Stimulated activated CD8-positive, alpha-beta memory T cell treated with anti-CD3 and anti-CD28 coated beads, Interleukin-15, amount 100 ng/mL, for 1 hour (primary cell): Measurements from ENCODE around the gene MKRN2.
"Not testable (repeated sequence)": the region's sequence is repeated elsewhere in the genome, so short reads cannot be mapped to it uniquely, and the experiment has no call there.

Experiments
- DNase-seq: peaks from one replicate; pipeline ENCODE4 v3.0.0-alpha.2; 2020; ENCODE audit warnings: low read depth

The MKRN2 gene

DNA sequence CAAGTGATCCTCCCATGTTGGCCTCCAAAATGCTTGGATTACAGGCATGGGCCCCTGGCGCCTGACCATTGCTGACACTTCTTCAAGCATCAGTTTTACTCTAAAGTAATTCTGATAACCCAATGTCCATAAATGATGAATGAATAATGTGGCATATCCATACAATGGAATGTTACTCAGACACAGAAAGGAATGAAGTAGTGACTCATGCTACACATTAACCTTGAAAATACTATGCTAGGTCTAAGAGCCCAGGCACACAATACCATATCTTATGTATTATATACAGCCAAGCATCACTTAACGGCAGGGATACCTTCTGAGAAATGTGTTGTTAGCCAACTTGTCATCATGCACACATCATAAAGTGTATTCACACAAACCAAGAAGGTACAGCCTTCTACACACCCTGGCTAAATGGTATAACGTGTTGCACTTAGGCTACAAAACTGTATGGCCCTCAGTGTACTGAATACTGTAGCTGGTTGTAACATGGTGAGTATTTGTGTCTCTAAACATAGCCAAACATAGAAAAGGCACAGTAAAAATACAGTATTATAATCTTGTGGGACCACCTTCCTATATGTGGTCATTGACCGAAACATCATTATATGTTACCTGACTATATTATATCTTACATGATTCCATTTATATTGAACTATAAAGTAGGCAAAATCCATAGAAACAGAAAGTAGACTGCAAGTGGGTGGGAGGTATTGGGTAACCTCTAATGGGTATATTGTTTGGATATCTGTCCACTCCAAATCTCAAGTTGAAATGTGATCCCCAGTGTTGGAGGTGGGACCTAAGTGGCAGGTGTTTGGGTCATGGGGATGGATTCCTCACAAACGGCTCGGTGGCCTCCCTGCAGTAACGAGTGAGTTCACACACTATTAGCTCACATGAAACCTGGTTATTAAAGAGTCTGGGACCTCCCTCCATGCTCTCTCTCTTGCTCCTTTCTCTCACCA is 31.4 kb downstream of the MKRN2 start:
- DNase-seq = no peak

GRCh38 chr3:12590096-12590495 is 33.2 kb downstream of the MKRN2 start:
- no peak for DNase-seq

- DNase-seq = no peak
Measured at GRCh38 chr3:12591456-12591855, 34.6 kb downstream of the MKRN2 start.

DNA sequence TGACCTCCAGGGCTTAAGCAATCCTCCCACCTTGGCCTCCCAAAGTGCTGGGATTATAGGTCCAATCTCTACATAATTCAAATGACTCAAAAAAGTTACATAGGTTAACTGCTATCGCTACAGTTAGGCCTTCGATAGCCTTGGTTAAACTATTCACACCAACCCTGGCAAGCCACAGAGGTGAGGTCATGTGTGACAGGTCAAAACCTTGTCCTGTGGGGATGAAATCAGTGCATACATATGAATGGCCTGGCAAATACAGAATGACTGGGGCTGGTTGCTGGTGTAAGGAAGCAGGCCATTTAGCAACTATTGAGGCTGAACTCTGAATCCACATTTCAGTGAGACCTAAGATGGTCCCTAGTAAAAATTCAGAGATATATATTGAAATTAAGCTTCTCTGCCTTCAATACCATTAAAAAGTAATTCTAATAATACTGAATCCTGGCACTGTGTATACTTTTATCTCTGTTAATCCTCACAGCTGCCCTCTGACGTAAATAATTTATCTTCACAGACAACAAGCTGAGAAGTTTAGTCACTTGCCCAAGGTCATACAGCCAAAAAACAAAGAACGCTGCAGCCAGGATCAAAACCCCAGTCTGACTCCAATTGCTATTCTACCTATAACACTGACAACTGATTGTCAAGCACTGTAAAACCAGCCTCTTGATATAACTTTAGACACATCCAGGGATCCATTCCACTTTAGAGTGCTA is 35.3 kb downstream of the MKRN2 start:
- no peak for DNase-seq

DNA sequence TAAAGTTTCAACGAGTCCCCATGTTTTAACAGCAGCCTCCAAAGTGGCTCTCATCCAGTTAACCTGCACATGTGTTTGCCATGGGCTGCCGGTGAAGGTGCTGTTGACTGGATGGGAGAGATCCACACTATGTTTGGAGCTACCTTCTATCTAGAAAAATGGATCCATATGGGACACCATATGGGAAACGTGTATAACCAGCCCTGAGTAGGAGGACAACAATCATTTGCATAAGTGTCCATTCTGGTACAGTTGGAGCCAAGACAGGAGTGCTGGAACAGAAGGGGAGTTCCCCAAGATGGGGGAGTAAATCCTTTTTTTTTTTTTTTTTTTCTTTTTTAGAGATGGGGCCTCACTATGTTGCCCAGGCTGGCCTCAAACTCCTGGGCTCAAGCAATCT is 36.6 kb downstream of the MKRN2 start:
- no peak for DNase-seq

GRCh38 chr3:12598890-12599289 is 42.0 kb downstream of the MKRN2 start:
- no peak for DNase-seq

- DNase-seq = no peak
Measured at GRCh38 chr3:12601072-12601471, 44.2 kb downstream of the MKRN2 start.

DNA sequence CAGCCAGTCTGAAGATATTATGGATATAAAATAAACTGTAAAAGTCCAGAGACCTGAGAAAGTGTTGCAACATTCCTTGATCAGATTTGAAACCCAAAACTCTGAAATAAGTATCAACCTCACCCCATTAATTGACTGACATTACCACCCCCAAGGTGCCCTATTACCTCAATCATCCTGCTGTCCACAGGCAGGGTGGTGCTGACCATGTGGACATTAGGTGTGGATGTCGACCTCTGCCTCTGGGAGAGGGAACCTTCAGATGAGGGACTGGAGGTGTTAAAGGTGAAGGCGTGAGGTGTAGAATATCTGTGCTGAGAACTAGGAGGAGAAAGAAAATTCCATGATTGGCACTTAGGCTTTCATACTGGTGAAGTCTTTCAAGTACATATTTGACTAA is 47.1 kb downstream of the MKRN2 start:
- no peak for DNase-seq

DNA sequence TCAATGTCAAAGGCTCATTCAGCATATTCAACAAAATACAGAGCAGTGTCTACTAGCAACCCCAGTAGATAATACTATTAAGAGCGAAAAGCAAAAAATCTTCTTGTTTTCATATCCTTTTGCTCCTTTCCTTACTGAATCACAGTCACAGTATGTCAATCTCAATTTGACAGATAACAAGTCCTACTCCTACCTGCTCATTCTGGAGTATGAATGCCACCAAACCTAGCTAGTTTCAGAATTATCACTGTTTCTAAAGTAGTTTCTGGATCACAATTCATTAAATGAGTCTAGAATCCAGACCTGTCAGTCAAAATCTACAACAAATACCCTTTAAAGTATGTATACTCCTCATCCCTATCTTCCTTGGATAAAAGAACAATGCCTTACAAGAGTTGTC is 51.5 kb downstream of the MKRN2 start:
- DNase-seq = no peak

GRCh38 chr3:12611117-12611516 is 54.2 kb downstream of the MKRN2 start:
- DNase-seq = no peak

DNA sequence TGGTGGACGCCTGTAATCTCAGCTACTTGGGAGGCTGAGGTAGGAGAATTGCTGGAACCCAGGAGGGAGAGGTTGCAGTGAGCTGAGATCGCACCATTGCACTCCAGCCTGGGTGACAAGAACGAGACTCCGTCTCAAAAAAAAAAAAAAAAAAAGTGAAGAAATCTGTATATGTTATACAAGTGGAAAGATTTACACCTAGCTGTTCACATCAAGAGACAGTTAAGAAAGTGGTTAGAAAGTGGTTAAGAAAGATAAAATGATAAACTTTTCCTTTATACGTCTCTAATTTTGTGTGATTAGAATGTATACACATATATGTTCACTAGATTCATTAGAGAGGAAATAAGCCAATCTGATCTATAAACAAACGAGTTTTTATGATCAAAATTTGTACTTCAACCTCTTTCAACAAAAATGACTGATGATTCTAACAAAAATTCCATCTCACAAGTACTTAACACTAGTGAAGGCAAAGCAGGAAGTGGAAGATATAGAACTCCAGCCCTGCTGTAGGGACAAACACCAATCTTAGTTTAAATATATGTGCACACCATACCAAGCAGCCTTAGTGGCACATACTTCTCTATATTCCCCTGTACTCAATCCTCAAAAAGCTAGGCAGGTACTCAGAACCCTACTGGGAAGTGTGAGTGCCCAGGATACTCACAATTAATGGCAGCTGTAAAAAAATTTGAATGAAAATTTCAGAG is 55.8 kb downstream of the MKRN2 start:
- no peak for DNase-seq

DNA sequence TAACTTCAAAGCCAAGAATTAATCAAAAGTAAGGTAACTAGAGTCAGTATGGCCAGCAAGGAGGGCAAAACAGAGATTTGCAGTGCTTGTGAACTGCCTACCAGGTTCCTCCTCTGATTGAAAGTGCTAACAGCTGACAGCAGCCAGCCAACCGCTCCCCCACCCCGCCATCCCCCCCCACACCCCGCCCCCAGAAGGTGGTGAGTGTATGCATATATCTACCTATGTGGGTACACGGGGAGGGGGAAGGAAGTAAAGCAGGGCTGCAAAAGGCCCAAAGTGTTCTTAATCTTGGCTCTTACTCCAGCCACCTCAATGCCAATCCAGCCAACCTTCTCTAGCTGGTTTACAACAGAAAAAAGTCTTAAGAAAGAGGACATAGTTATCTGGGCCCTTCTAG is 56.4 kb downstream of the MKRN2 start:
- no peak for DNase-seq

- no peak for DNase-seq
Measured at GRCh38 chr3:12615266-12615665, 58.4 kb downstream of the MKRN2 start.

GRCh38 chr3:12618426-12618825 is 61.5 kb downstream of the MKRN2 start:
- no peak for DNase-seq

- no peak for DNase-seq
Measured at GRCh38 chr3:12620305-12620704, 63.4 kb downstream of the MKRN2 start.

DNA sequence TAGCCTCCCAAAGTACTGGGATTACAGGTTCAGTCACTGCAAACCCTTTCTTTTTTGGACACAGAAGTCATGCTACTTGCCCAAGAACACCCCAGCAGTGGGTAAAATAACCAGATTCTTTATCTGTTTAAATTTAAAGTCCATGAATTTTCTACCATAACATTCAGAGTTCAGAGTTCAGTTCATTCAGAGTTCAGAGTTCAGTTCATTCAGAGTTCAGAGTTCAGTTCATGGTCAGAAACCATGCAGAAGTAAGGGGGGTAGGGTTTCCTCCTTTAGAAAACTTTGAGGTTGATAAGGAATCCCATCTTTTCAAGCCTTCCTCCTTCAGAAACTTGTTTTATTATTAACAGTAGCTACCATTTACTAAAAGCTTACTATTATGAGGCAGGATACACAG is 63.8 kb downstream of the MKRN2 start:
- DNase-seq = no peak

DNA sequence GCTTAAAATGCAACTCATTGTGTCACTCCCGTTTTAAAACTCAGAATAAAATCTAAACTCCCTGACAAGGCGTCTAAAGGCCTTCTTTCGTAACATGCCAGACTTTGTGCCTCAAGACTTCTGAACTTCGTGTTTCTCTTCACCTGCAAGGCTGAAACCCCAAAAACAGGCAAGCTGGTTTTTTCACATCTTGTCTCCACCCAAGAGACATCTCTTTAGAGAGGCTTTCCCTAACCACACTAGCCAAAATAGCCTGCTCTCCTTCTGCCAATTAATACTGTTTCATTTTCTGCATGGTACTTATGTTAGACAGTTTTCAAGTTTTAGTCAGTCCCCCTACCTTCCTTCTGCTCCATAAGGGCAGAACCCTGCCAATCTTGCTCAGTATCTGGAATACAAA is 65.4 kb downstream of the MKRN2 start:
- DNase-seq = no peak

DNA sequence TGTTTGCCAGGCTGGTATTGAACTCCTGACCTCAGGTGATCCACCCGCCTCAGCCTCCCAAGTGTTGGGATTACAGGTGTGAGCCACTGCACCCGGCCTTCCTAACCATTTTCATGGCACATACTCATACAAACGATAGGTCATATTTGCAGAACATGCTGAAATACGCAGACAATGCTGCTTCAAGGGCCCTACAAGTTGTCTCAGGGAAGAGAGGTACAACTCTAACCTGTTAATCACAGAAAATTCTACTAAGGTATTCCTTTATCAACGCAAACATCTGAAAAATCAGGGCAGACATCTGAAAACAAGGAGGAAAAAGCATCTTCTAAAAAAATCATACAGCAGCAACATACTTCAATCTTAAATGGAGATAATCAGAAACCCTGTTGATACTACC is 67.2 kb downstream of the MKRN2 start:
- DNase-seq = no peak

DNA sequence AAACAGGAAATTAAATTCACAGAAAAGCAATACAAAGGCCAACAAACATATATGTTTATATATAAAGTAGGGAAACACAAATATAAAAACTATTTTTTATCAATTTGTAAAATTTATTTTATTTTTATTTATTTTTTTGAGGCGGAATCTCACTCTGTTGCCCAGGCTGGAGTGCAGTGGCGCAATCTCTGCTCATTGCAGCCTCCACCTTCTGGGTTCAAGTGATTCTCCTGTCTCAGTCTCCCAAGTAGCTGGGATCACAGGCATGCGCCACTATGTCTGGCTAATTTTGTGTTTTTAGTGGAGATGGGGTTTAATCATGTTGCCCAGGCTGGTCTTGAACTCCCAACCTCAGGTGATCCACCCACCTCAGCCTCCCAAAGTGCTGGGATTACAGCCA is 68.1 kb downstream of the MKRN2 start:
- not testable (repeated sequence) for DNase-seq

DNA sequence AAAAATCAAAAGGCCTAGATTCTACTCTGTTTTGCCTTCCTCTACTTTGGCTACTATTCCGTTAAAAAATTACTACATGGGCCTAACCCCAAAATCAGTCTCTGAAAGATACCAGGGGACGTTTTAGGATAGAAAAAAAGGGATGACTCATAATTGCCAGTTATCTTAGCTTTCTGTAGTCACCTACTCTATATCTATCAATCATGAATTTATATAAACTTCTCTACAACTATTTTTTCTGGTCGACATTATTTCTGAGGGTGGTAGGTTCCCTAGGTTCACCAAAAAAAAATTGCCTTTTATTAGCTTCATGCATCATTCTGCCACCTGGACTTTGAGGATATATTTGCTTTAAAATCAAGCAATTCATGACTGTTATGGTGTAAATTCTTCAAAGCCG is 70.5 kb downstream of the MKRN2 start:
- DNase-seq = no peak

- DNase-seq = no peak
Measured at GRCh38 chr3:12628813-12629212, 71.9 kb downstream of the MKRN2 start.

DNA sequence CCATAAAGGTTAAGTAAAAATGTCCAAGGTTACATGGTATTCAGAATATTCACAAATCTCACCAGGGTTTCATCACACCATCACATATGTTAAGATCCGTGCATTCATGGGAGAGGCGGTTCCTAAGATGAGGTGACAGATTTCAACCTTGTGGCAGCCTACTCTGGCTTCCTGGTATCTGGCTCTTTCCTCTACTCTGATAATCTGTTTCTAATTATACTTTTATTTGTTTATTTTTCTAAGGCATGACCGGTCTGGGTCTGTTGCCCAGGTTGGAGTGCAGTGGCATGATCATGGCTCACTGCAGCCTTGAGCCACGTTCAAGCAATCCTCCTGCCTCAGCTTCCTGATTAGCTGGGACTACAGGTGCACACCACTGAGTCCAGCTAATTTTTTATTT is 72.7 kb downstream of the MKRN2 start:
- DNase-seq = no peak

- no peak for DNase-seq
Measured at GRCh38 chr3:12630292-12630691, 73.4 kb downstream of the MKRN2 start.
